Loucy (cell line): ENCODE data around the gene ADAT1.

Experiments
- EZH2phosphoT487 ChIP-seq: fragments of 200-600 bp; IDR thresholded peaks from 2 replicates; pipeline ENCODE4 v1.6.1; 2018; ENCODE audit warnings: antibody characterized with exemption, mild to moderate bottlenecking, moderate library complexity, borderline replicate concordance
- TF ChIP-seq, protein P1 (sequence below): fragments of 200-600 bp; sonication (generic); conservative IDR thresholded peaks from 2 replicates; pipeline ENCODE4 v1.5.1; 2014; ENCODE audit warnings: mild to moderate bottlenecking, antibody characterized with exemption, low read length

DNA sequence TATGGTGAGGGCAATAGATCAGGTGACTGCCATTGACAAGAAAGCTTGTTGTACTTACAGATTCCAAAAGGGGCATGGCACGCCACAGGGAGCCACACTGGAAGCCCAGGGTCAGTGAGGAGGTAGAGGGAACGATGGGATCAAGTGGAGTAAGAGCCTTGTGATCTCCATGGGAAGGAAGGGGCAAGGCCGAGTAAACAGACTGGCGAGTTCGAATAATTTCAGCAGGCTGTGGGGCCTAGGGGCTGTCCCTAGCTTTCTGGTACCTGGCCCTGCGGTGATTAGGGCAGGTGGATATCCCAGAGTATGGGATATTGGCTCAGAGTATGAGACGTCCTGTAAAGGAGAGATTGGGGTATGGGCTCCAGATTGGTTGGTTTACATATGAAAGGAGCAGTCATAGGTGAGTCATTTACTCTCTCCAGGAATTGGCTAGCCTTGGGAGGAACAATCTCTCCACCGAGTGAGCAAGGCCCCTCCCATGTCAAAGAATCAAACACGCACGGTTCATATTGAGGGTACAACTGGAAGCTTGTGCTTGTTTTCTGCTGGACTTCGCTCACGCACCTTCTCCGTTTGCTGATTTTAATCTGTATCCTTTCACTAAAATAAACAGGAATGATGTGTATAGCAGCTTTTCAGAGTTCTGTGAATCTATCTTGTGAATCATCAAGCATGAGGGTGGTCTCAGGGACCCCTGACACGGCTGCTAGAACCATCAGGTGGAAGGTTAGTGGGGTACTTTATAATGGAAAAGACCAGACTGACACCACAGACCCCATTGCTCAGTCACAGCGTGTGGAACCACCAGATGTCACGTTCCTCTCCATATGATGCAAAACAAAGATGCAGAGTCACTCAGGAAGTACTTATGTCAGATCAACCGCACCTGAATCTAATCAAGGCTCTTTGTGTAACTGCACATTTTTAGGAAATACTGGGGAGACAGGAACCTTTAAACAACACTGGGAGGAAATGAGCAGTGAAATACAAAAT is 29.0 kb downstream of the ADAT1 start:
- TF ChIP-seq, protein P1, sequence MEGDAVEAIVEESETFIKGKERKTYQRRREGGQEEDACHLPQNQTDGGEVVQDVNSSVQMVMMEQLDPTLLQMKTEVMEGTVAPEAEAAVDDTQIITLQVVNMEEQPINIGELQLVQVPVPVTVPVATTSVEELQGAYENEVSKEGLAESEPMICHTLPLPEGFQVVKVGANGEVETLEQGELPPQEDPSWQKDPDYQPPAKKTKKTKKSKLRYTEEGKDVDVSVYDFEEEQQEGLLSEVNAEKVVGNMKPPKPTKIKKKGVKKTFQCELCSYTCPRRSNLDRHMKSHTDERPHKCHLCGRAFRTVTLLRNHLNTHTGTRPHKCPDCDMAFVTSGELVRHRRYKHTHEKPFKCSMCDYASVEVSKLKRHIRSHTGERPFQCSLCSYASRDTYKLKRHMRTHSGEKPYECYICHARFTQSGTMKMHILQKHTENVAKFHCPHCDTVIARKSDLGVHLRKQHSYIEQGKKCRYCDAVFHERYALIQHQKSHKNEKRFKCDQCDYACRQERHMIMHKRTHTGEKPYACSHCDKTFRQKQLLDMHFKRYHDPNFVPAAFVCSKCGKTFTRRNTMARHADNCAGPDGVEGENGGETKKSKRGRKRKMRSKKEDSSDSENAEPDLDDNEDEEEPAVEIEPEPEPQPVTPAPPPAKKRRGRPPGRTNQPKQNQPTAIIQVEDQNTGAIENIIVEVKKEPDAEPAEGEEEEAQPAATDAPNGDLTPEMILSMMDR, result no peak
- no peak for TF ChIP-seq EZH2phosphoT487
